ENCODE data around the gene SCAF4.
"Not testable (repeated sequence)": the region's sequence is repeated elsewhere in the genome, so short reads cannot be mapped to it uniquely, and the experiment has no call there.

The SCAF4 gene
- 55.7 reads per million, percentile 71 among the genes with 10 or more reads in this experiment for total RNA-seq

DNA sequence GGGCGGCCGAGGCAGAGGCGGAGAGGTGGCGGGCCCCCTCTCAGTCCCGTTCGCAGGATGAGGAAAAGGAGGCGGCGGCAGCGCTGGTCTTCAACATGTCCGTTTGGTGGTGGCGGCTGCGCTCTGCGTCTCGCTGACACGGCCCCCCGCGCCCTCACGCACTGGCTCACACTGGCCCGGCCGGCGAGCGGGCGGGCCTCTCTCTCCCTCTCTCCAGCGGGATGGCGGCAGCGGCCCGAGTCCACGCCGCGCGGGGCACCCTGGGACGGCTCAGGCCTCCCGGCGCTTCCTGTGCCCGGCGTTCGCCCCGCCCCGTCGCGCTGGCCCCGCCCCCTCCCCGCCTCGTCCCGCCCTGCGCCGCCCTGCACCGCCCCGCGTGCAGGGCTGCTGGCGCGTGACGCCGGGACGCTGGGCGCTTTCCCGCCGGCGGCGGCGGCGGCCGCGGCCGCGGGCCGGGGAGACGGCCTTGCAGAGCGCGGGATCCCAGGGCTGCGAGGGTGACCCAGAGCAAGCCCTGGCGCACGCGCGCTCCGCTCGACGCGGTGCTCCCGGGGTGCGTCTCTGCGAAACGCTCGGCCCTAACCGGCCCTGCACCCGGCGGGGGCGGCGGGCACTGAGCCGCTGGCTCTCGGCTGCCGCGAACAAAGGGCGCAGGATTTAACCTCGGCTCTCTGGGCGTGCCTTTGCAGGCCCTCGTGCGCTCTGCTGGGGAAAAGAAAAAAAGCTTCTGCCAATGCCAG, at the start of gene SCAF4:
Gene SCAF4 (minus strand): TSS at position 262 of the 740 bp plus-strand sequence. CDS start 426 bp downstream, outside the sequence.
- DNase-seq = peak; percentile 70

DNA sequence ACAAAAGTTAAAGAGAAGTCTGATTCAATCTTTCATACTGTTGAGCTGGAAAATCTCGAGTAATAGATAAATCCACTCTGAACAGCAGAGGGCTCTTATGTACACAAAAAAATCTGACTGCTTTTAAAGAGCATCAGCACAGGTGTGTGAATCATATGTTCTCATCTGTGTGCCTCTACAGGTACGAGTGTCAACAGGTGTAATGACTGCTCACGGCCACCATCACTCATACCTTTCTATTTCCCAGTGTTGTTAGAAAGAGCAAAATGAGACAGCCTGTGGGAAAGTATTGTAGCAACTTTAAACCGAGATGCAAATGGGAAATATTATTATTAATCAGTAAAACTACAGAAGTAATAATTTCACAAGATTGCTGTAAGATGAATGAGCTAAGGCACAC, 49.0 kb upstream of the SCAF4 start:
- DNase-seq = no peak

DNA sequence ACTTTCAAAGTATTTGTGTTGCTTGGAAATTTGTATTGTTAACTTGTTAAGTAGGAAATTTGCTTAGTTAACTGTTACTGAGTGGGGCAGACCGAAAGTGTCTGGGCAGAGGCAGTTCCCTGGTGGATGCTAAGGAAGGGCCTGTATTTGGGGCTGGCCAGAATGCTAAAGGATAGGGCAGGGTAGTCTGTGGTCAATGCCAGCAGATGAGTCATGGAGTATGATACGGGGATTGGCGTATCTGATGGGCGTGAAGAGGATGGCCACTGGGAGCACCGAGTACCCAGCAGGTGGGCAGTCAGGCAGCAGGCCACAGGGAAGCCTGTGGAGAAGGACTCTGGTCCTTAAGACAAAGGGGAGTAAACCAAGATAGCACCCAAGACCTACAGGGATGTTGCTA, 46.6 kb upstream of the SCAF4 start:
- DNase-seq = no peak

DNA sequence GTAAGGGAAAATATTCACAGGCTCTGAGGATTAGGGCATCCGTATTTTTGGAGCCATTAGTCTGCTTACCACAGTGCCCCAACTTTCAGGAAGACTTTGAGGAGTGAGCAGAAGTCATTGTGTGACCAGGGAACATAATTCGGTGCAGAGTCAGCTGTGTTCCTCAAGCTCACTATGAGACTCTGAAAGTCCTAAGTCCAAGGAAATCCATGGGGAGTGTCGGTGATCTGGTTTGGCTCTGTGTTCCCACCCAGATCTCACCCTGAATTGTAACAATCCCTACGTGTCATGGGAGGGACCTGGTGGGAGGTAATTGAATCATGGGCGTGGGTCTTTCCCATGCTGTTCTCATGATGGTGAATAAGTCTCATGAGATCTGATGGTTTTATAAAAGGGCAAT, 45.9 kb upstream of the SCAF4 start:
- no peak for DNase-seq

- no peak for DNase-seq
These were observed 42.1 kb upstream of the SCAF4 start for GRCh38 chr21:31774031-31774430.

DNA sequence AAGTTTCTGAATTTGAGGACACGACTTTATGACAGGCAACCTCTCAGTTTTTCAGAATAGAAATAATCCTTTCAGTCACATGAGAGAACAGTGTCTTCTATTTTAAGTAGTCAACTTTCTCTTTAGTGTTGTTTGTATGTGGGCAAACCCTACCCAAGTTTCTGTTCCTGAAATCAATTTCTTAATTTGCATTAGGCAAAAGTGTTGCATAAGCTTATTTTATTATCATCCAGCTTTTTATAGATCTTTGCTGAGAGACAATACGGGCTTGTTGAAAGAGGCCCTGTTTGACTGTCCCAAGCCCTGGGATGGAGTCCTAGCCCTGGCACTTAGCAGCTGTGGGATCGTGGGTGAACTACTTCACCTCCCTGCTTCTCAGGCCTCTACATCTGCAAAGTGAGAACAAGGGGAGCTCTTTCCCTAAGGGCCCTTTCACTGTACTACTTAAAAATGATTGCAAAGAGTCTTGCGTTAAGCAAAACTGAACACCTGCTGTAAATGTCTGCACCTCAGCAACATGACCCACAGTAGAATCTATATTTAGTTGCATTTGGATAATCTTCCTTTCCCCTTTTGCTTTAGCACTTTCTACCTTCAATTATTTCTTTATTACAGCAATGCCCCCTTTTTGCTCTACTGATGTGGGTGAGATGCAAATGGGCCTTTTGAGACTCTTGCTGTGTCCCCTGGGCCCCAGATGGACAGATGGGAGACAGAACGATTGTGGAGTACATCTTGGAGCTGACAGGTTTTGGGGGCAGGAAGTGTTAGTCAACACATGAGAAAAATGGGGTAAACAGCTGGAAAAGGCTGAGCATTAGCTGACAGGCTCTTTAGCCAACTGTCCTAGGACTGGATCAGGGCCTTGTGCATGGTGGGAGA, 41.0 kb upstream of the SCAF4 start:
- DNase-seq = no peak

DNA sequence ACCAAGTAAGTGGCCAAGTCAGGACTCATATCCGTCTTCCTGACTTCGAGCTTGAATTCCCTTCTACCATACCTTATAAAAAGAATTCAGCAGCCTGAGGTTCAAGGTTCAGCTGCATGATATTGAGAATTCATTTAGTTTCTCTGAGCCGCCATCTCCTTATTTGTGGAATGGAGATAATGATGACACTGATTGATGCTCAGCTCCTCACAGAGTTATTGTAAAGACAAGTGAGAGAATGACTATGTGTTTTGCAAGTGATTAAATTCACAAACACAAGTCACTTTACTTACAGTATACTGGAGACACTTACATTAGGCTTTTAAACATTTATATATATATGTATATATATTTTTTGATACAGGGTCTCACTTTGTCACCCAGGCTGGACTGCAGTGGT, 39.8 kb upstream of the SCAF4 start:
- no peak for DNase-seq

DNA sequence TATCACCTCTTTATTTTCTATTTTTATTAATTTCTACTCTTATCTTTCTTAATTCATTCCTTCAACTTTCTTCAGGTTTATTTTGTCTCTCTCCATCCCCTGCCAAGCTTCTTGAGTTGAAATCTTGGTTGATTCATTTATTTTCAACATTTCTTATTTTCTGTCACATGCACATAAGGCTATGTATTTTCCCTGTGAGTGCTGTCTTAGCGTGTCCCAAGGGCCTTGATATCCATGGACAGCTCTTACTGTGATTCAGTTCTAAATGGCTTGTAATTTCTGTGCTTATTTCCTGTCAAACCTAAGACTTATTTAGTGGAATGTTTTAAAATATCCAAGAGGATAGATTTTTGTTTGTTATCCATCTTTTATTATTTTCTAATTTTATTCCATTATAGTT, 36.8 kb upstream of the SCAF4 start:
- no peak for DNase-seq

- DNase-seq = no peak
These were observed 35.0 kb upstream of the SCAF4 start for GRCh38 chr21:31766899-31767298.

GRCh38 chr21:31765850-31766249, 33.9 kb upstream of the SCAF4 start:
- DNase-seq = not testable (repeated sequence)

- no peak for DNase-seq
These were observed 29.0 kb upstream of the SCAF4 start for GRCh38 chr21:31760931-31761330.

DNA sequence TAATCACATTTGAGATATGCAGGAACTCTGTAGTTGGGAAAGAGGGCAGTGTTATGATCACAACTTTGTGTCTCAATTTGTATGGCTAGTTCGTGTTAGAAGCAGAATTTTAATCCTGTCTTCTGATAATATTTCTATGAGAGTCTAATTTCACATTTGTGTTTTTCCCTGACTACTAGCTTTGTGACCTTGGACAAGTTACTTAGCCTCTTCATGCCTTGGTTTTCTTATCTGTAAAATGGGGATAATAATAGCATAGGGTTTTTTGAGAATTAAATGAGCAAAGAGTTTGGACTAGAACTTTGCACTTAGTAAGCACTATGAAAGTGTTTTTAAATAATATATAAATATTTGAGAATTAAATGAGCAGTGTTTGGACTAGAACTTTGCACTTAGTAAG, 24.9 kb upstream of the SCAF4 start:
- DNase-seq = no peak

GRCh38 chr21:31755027-31755426, 23.1 kb upstream of the SCAF4 start:
- no peak for DNase-seq

GRCh38 chr21:31754708-31754960, 22.7 kb upstream of the SCAF4 start:
- no peak for DNase-seq

- no peak for DNase-seq
These were observed 22.2 kb upstream of the SCAF4 start for GRCh38 chr21:31753949-31754707.

- no peak for DNase-seq
These were observed 21.0 kb upstream of the SCAF4 start for GRCh38 chr21:31752967-31753366.

GRCh38 chr21:31752352-31752751, 20.4 kb upstream of the SCAF4 start:
- DNase-seq = no peak

DNA sequence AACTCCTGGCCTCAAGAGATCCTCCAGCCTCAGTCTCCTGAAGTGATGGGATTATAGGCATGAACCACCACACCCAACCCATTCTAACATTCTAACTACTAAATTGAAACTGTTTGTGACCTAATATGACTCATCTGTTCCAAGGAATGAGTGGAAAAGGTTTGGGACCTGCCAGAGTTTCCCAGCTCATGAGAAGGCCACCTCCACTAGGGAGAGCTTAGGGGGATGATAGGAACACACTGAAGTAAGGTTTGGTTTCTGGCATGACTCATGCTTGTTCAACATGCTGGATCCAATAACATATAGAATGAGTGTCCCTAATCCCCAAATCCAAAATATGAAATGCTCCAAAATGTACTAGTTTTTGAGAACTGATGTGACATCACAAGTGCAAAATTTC, 18.9 kb upstream of the SCAF4 start:
- no peak for DNase-seq

DNA sequence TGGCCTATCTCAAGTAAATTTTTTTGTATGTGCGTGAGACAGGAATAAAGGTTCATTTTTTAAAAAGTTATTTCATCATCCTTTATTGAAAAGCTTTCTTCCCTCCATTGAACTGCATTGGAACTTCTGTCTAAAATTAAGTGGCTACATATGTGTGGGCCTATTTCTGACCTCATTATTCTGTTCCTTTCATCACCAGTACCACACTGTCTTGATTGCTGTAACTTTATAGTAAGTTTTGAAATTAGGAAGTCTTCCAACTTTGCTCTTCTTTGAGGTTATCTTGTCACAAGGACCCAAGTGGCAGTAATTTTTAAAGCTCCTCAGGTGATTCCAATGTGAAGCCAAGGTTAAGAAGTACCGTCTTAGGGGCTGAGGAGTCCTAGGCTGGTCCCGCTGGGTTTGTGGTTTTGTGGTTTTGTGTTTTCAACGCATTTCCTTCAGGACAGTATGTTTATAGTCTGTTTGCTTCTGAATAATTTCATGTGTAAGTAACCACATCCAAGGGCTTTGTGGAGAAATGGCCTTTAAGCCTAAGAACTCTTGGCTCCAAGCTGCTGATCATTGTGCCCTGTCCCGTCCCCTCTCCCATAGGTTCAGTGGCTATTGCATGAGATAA, 12.4 kb upstream of the SCAF4 start:
- DNase-seq = no peak

GRCh38 chr21:31743712-31744111, 11.8 kb upstream of the SCAF4 start:
- no peak for DNase-seq

DNA sequence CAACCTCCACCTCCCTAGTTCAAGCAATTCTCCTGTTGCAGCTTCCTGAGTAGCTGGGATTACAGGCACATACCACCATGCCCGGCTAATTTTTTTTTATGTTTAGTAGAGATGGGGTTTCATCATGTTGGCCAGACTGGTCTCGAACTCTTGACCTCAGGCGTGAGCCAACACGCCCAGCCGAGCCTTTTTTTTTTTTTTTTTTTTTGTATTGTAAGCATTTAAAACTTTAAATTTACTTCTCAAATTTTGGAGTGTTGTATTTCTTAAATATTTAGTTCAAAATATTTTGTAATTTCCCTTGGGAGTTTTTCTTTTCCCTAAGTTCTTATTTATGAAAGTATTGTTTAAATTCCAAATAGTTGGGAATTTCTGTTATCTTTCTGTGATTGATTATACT, 9.2 kb upstream of the SCAF4 start:
- DNase-seq = no peak

GRCh38 chr21:31737586-31738397, 5.9 kb upstream of the SCAF4 start:
- DNase-seq = not testable (repeated sequence)
